Stimulated activated CD4-positive, alpha-beta T cell treated with anti-CD3 and anti-CD28 coated beads, Interleukin-15, amount 100 ng/mL, for 1 hour (primary cell): ENCODE data around the gene RETREG3.
A peak's percentile ranks its signal among the peaks of the same experiment; 100 is the strongest.

Experiments
- DNase-seq, 2 donors: peaks; one replicate each; pipeline ENCODE4 v3.0.0-alpha.2; 2020; ENCODE audit warnings: low read depth in 1 of 2, low spot score in 1 of 2

Gene RETREG3

GRCh38 chr17:42536372-42537155 is 72.6 kb downstream of the RETREG3 start:
- peak; percentile 31 to 54 for DNase-seq

- peak; percentile 69 to 75 for DNase-seq
Observed at GRCh38 chr17:42536048-42536371, 73.2 kb downstream of the RETREG3 start, which contains the start of gene NAGLU. Gene NAGLU (plus strand): TSS chr17:42536241. CDS start chr17:42536273, 32 bp downstream.

- no peak for DNase-seq
Observed at GRCh38 chr17:42535155-42536047, 73.8 kb downstream of the RETREG3 start.

GRCh38 chr17:42531455-42532354 is 77.5 kb downstream of the RETREG3 start:
- peak in 1 of 2 donors; percentile 37 for DNase-seq

GRCh38 chr17:42530952-42531454 is 78.2 kb downstream of the RETREG3 start:
- no peak for DNase-seq
